BLaER1 (cell line): Measurements from ENCODE around the gene TTC34.

ENCODE experiments used
- H3K27ac ChIP-seq: shearing (Covaris generic); formaldehyde crosslinking; 2 replicates; pipeline ENCODE4 v1.8.1; 2022
- H3K27me3 ChIP-seq: shearing (Covaris generic); formaldehyde crosslinking; 2 replicates; pipeline ENCODE4 v1.8.1; 2022
- H3K36me3 ChIP-seq: shearing (Covaris generic); formaldehyde crosslinking; 2 replicates; pipeline ENCODE4 v1.8.1; 2022
- H3K4me1 ChIP-seq: shearing (Covaris generic); formaldehyde crosslinking; 2 replicates; pipeline ENCODE4 v1.8.1; 2022
- H3K4me2 ChIP-seq: shearing (Covaris generic); formaldehyde crosslinking; 2 replicates; pipeline ENCODE4 v1.8.1; 2022
- H3K4me3 ChIP-seq: shearing (Covaris generic); formaldehyde crosslinking; 2 replicates; pipeline ENCODE4 v1.8.1; 2022
- H3K9ac ChIP-seq: shearing (Covaris generic); formaldehyde crosslinking; 2 replicates; pipeline ENCODE4 v1.8.1; 2022
- H3K9me3 ChIP-seq: shearing (Covaris generic); formaldehyde crosslinking; 2 replicates; pipeline ENCODE4 v1.8.1; 2022
- H4K20me1 ChIP-seq: shearing (Covaris generic); formaldehyde crosslinking; 2 replicates; pipeline ENCODE4 v1.8.1; 2022
- Cebpa-rat ChIP-seq: shearing (Covaris generic); IDR thresholded peaks from 2 replicates; pipeline ENCODE4 v1.8.1; 2022

TTC34 gene

GRCh38 chr1:2815551-2815950 lies 14.1 kb upstream of the TTC34 start:
- Histone ChIP-seq H3K4me3 (no peak overlapping the region), H3K9me3 (peaks cover 19% of the 10 kb centered on the region), H3K4me2 (no peak overlapping the region), H4K20me1 (no peaks in the 10 kb centered on the region), H3K27ac (no peak overlapping the region), H3K27me3 (no peaks in the 10 kb centered on the region), H3K36me3 (no peaks in the 10 kb centered on the region), H3K4me1 (peaks cover 15% of the 10 kb centered on the region), H3K9ac (no peak overlapping the region)
- TF ChIP-seq Cebpa-rat, result no peak

GRCh38 chr1:2814511-2815075 lies 13.1 kb upstream of the TTC34 start:
- H4K20me1 ChIP-seq, result no peaks in the 10 kb centered on the region
- H3K4me3 ChIP-seq, result no peak overlapping the region
- H3K36me3 ChIP-seq, result no peaks in the 10 kb centered on the region
- no peaks in the 10 kb centered on the region for H3K27me3 ChIP-seq
- no peak overlapping the region for H3K4me2 ChIP-seq
- no peak for TF ChIP-seq Cebpa-rat
- H3K9me3 ChIP-seq, result peaks cover 19% of the 10 kb centered on the region
- H3K9ac ChIP-seq, result no peak overlapping the region
- no peak overlapping the region for H3K27ac ChIP-seq
- peaks cover 21% of the 10 kb centered on the region for H3K4me1 ChIP-seq

- no peaks in the 10 kb centered on the region for H3K36me3 ChIP-seq
- no peak for TF ChIP-seq Cebpa-rat
- no peak overlapping the region for H3K4me2 ChIP-seq
- H3K4me3 ChIP-seq, result no peak overlapping the region
- no peaks in the 10 kb centered on the region for H3K27me3 ChIP-seq
- no peak overlapping the region for H3K27ac ChIP-seq
- H4K20me1 ChIP-seq, result no peaks in the 10 kb centered on the region
- H3K4me1 ChIP-seq, result peaks cover 29% of the 10 kb centered on the region
- H3K9me3 ChIP-seq, result peaks cover 19% of the 10 kb centered on the region
- no peak overlapping the region for H3K9ac ChIP-seq
These were observed 11.6 kb upstream of the TTC34 start for GRCh38 chr1:2812939-2813653.

GRCh38 chr1:2812136-2812535 lies 10.6 kb upstream of the TTC34 start:
- Histone ChIP-seq H4K20me1 (no peaks in the 10 kb centered on the region), H3K4me3 (no peak overlapping the region), H3K27me3 (no peaks in the 10 kb centered on the region), H3K4me2 (no peak overlapping the region), H3K36me3 (no peaks in the 10 kb centered on the region), H3K4me1 (peaks cover 29% of the 10 kb centered on the region), H3K27ac (no peak overlapping the region), H3K9me3 (peaks cover 19% of the 10 kb centered on the region), H3K9ac (no peak overlapping the region)
- no peak for TF ChIP-seq Cebpa-rat

- peaks cover 29% of the 10 kb centered on the region for H3K4me1 ChIP-seq
- no peaks in the 10 kb centered on the region for H4K20me1 ChIP-seq
- no peak for TF ChIP-seq Cebpa-rat
- H3K36me3 ChIP-seq, result no peaks in the 10 kb centered on the region
- no peak overlapping the region for H3K4me3 ChIP-seq
- peak overlapping the region; percentile 66 for H3K4me2 ChIP-seq
- 0 out of 2 replicates have a peak overlapping the region, but pooled peaks have one; percentile 49 for H3K9ac ChIP-seq
- peak overlapping the region; percentile 60; the same call in 1 of the 2 replicates for H3K27ac ChIP-seq
- no peaks in the 10 kb centered on the region for H3K27me3 ChIP-seq
- H3K9me3 ChIP-seq, result peaks cover 19% of the 10 kb centered on the region
These were observed 10.0 kb upstream of the TTC34 start for GRCh38 chr1:2811533-2811918.

- peak overlapping the region; percentile 66 for H3K4me2 ChIP-seq
- H3K9me3 ChIP-seq, result peaks cover 19% of the 10 kb centered on the region
- peaks cover 29% of the 10 kb centered on the region for H3K4me1 ChIP-seq
- H3K4me3 ChIP-seq, result no peak overlapping the region
- peak overlapping the region; percentile 60; the same call in 1 of the 2 replicates for H3K27ac ChIP-seq
- no peak for TF ChIP-seq Cebpa-rat
- no peaks in the 10 kb centered on the region for H3K36me3 ChIP-seq
- no peaks in the 10 kb centered on the region for H4K20me1 ChIP-seq
- 0 out of 2 replicates have a peak overlapping the region, but pooled peaks have one; percentile 49 for H3K9ac ChIP-seq
- H3K27me3 ChIP-seq, result no peaks in the 10 kb centered on the region
These were observed 9.5 kb upstream of the TTC34 start for GRCh38 chr1:2810899-2811532.

- Histone ChIP-seq H3K4me1 (peaks cover 29% of the 10 kb centered on the region), H3K9ac (no peak overlapping the region), H3K4me2 (no peak overlapping the region), H3K36me3 (no peaks in the 10 kb centered on the region), H4K20me1 (no peaks in the 10 kb centered on the region), H3K9me3 (peaks cover 19% of the 10 kb centered on the region), H3K4me3 (no peak overlapping the region), H3K27ac (no peak overlapping the region), H3K27me3 (no peaks in the 10 kb centered on the region)
- TF ChIP-seq Cebpa-rat, result no peak
These were observed 8.8 kb upstream of the TTC34 start for GRCh38 chr1:2810281-2810680.

GRCh38 chr1:2809656-2810055 lies 8.2 kb upstream of the TTC34 start:
- peak overlapping the region; percentile 36; the same call in 1 of the 2 replicates for H3K4me2 ChIP-seq
- no peak overlapping the region for H3K27ac ChIP-seq
- H3K27me3 ChIP-seq, result no peaks in the 10 kb centered on the region
- no peaks in the 10 kb centered on the region for H3K36me3 ChIP-seq
- H3K4me1 ChIP-seq, result peaks cover 29% of the 10 kb centered on the region
- no peak for TF ChIP-seq Cebpa-rat
- H3K9me3 ChIP-seq, result peaks cover 19% of the 10 kb centered on the region
- no peak overlapping the region for H3K9ac ChIP-seq
- H4K20me1 ChIP-seq, result no peaks in the 10 kb centered on the region
- no peak overlapping the region for H3K4me3 ChIP-seq

- no peak overlapping the region for H3K9ac ChIP-seq
- no peaks in the 10 kb centered on the region for H4K20me1 ChIP-seq
- H3K4me3 ChIP-seq, result no peak overlapping the region
- peaks cover 29% of the 10 kb centered on the region for H3K4me1 ChIP-seq
- peak overlapping the region; percentile 36; the same call in 1 of the 2 replicates for H3K4me2 ChIP-seq
- no peaks in the 10 kb centered on the region for H3K27me3 ChIP-seq
- no peaks in the 10 kb centered on the region for H3K36me3 ChIP-seq
- TF ChIP-seq Cebpa-rat, result no peak
- H3K9me3 ChIP-seq, result peaks cover 19% of the 10 kb centered on the region
- no peak overlapping the region for H3K27ac ChIP-seq
These were observed 7.5 kb upstream of the TTC34 start for GRCh38 chr1:2808831-2809605.
